K562 (cell line): ENCODE results near the gene IFNAR2. TPM values are rescaled to one million over a fixed set of nuclear protein-coding genes. Genes with fewer than 3 reads are reported as not detected.
A peak's percentile ranks its signal among the peaks of the same experiment; 100 is the strongest.

Source experiments
- CBX2 ChIP-seq: fragments of 200-600 bp; sonication (generic); IDR thresholded peaks from one replicate; pipeline ENCODE4 v1.6.1; 2012; ENCODE audit warnings: mild to moderate bottlenecking, low read length, inconsistent platforms; ENCODE audit not compliant: insufficient read depth, poor library complexity, severe bottlenecking
- CC2D1A ChIP-seq: fragments of 450-650 bp; IDR thresholded peaks from 2 replicates; pipeline ENCODE4 v1.6.1; 2017; ENCODE audit warnings: mild to moderate bottlenecking
- EGR1 ChIP-seq: fragments of 450-650 bp; conservative IDR thresholded peaks from 2 replicates; pipeline ENCODE4 v1.6.1; 2017; ENCODE audit warnings: mild to moderate bottlenecking
- FOXA3 ChIP-seq, 2 experiments: fragments of 450-650 bp in 1 of 2; sonication (generic) in 1 of 2; formaldehyde crosslinking; IDR thresholded peaks in 1 of 2; conservative IDR thresholded peaks in 1 of 2; 2 replicates each; pipeline versions ENCODE4 v1.4.0 to v1.8.0; 2020 to 2022; ENCODE audit warnings: mild to moderate bottlenecking in 2 of 2, missing genetic modification reagents in 1 of 2
- JUNB ChIP-seq: fragments of 450-650 bp; formaldehyde crosslinking; conservative IDR thresholded peaks from 2 replicates; pipeline ENCODE4 v1.4.0; 2020; ENCODE audit warnings: mild to moderate bottlenecking
- MAZ ChIP-seq, 2 experiments: fragments of 450-650 bp in 1 of 2; sonication (generic) in 1 of 2; formaldehyde crosslinking; IDR thresholded peaks in 1 of 2; conservative IDR thresholded peaks in 1 of 2; 2 replicates each; pipeline versions ENCODE4 v1.4.0 to v1.5.0; 2020; ENCODE audit warnings: mild to moderate bottlenecking in 1 of 2, missing genetic modification reagents in 1 of 2
- NONO ChIP-seq, 2 experiments: fragments of 200-400 bp in 1 of 2; fragments of 450-650 bp in 1 of 2; formaldehyde crosslinking in 1 of 2; IDR thresholded peaks; 2 replicates each; pipeline ENCODE4 v1.6.1; 2017; ENCODE audit warnings: low read depth in 2 of 2, mild to moderate bottlenecking in 2 of 2, moderate library complexity in 2 of 2, low read length in 1 of 2
- RBFOX2 ChIP-seq: fragments of 200-400 bp; formaldehyde crosslinking; IDR thresholded peaks from 2 replicates; pipeline ENCODE4 v1.6.1; 2017; ENCODE audit warnings: low read depth, mild to moderate bottlenecking, low read length, moderate library complexity
- SMARCB1 ChIP-seq: IDR thresholded peaks from 2 replicates; pipeline ENCODE4 v1.6.1; 2011; ENCODE audit warnings: improper control_type of control experiment, low read depth; ENCODE audit not compliant: insufficient read length
- SOX6 ChIP-seq: fragments of 450-650 bp; IDR thresholded peaks from 2 replicates; pipeline ENCODE4 v1.6.1; 2014; ENCODE audit warnings: mild to moderate bottlenecking
- ZNF133 ChIP-seq: fragments of 250-450 bp; sonication (Bioruptor Pico); IDR thresholded peaks from 2 replicates; pipeline ENCODE4 v1.4.0; 2020; ENCODE audit warnings: mild to moderate bottlenecking
- ZNF165 ChIP-seq: fragments of 250-450 bp; sonication (Bioruptor Pico); IDR thresholded peaks from 2 replicates; pipeline ENCODE4 v1.4.0; 2020; ENCODE audit warnings: borderline replicate concordance
- ZNF583 ChIP-seq: fragments of 250-450 bp; sonication (Bioruptor Pico); IDR thresholded peaks from 2 replicates; pipeline ENCODE4 v1.4.0; 2020
- ZNF780A ChIP-seq: fragments of 250-450 bp; sonication (Bioruptor Pico); IDR thresholded peaks from 2 replicates; pipeline ENCODE4 v1.5.0; 2021; ENCODE audit warnings: mild to moderate bottlenecking
- polyA plus RNA-seq, 8 experiments: library from polyadenylated mRNA; depleted of rRNA in 4 of 8; stranded (reverse) in 5 of 8; unstranded in 3 of 8; fragments of >200 nt; fragmentation: Nextera tagmentation in 2 of 8; fragmentation: Illumina TruSeq in 1 of 8; extraction: Ambion mirVana in 2 of 8; extraction: Trizol in 1 of 8; gene quantifications; 2 replicates each; pipeline versions ENCODE4 v1.2.1 to v1.2.3, GENCODE V29; 2011 to 2014; ENCODE audit warnings: inconsistent platforms in 1 of 8, missing spikeins in 1 of 8
- total RNA-seq, 7 experiments: library from RNA; depleted of rRNA in 6 of 7; stranded (reverse); fragments of >200 nt in 6 of 7; fragmentation: Illumina TruSeq in 2 of 7; extraction: Trizol in 2 of 7; gene quantifications; 2 replicates each; pipeline versions ENCODE4 v1.2.1 to v1.2.3, GENCODE V29; 2011 to 2021; ENCODE audit warnings: low replicate concordance in 1 of 7
- TF ChIP-seq, protein P1 (sequence below): fragments of 250-450 bp; sonication (Bioruptor Pico); IDR thresholded peaks from 2 replicates; pipeline ENCODE4 v1.4.0; 2020
- TF ChIP-seq, protein P2 (sequence below): sonication (generic); formaldehyde crosslinking; IDR thresholded peaks from 2 replicates; pipeline ENCODE4 v1.8.0; 2022; ENCODE audit warnings: missing genetic modification reagents, mild to moderate bottlenecking, borderline replicate concordance
- TF ChIP-seq, protein P3 (sequence below): fragments of 450-650 bp; IDR thresholded peaks from 2 replicates; pipeline ENCODE4 v1.6.1; 2017; ENCODE audit warnings: antibody characterized with exemption, mild to moderate bottlenecking

IFNAR2 gene
- total and polyA plus RNA-seq, 9 of the 15 experiments (the other 6 are each of a cell fraction or from before 2014, with no cell fraction given), result 1.7 to 48.3 (median 8.4) TPM

DNA sequence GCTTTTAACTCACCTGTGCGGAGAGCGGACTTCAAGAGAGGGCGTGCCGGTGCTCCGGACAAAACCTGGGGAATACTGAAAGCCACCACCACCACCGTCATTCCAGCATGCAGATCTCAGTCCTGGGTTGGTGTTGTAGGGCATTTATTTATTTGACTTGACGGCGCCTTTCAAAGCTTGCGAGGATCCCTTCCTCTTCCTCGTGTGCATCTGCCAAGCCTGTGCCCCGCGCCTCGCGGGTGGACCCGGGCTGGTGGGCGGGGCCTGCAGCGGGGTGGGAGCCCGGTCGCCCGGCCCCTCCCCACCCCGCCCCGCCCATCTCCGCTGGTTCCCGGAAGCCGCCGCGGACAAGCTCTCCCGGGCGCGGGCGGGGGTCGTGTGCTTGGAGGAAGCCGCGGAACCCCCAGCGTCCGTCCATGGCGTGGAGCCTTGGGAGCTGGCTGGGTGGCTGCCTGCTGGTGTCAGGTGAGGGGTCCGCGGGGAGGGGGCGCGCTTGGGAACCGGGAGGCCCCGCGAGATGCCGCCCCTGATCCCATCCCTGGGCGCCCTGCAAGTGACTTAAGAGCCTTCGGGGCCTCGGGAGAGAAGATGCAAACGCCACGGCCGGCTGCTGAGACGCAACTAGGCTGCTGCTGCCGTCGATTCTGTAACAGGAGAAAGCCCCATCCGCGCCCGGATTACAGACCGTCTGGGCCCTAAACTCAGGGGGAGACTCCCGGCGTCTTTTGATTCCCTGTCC, 36.5 kb downstream of the IFNAR2 start, which contains the start of gene IL10RB (continued):
- TF ChIP-seq, protein P1, sequence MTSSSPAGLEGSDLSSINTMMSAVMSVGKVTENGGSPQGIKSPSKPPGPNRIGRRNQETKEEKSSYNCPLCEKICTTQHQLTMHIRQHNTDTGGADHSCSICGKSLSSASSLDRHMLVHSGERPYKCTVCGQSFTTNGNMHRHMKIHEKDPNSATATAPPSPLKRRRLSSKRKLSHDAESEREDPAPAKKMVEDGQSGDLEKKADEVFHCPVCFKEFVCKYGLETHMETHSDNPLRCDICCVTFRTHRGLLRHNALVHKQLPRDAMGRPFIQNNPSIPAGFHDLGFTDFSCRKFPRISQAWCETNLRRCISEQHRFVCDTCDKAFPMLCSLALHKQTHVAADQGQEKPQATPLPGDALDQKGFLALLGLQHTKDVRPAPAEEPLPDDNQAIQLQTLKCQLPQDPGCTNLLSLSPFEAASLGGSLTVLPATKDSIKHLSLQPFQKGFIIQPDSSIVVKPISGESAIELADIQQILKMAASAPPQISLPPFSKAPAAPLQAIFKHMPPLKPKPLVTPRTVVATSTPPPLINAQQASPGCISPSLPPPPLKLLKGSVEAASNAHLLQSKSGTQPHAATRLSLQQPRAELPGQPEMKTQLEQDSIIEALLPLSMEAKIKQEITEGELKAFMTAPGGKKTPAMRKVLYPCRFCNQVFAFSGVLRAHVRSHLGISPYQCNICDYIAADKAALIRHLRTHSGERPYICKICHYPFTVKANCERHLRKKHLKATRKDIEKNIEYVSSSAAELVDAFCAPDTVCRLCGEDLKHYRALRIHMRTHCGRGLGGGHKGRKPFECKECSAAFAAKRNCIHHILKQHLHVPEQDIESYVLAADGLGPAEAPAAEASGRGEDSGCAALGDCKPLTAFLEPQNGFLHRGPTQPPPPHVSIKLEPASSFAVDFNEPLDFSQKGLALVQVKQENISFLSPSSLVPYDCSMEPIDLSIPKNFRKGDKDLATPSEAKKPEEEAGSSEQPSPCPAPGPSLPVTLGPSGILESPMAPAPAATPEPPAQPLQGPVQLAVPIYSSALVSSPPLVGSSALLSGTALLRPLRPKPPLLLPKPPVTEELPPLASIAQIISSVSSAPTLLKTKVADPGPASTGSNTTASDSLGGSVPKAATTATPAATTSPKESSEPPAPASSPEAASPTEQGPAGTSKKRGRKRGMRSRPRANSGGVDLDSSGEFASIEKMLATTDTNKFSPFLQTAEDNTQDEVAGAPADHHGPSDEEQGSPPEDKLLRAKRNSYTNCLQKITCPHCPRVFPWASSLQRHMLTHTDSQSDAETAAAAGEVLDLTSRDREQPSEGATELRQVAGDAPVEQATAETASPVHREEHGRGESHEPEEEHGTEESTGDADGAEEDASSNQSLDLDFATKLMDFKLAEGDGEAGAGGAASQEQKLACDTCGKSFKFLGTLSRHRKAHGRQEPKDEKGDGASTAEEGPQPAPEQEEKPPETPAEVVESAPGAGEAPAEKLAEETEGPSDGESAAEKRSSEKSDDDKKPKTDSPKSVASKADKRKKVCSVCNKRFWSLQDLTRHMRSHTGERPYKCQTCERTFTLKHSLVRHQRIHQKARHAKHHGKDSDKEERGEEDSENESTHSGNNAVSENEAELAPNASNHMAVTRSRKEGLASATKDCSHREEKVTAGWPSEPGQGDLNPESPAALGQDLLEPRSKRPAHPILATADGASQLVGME (CRISPR knock-in tag), result 0 out of 2 replicates have a peak, but pooled peaks have one; percentile 39
- TF ChIP-seq ZNF583 (CRISPR knock-in tag) (no peak), ZNF780A (no peak), ZNF133 (CRISPR knock-in tag) (no peak), EGR1 (no peak), JUNB (CRISPR knock-in tag) (no peak), NONO (IDR thresholded peaks at IDR 0.05; ENCODE audit: low read depth in 2 of 2, low read length in 1 of 2) (0 out of 4 replicates have a peak, but pooled peaks of 1 of the 2 experiments have one; percentile 44), FOXA3 (CRISPR knock-in tag; conservative IDR thresholded peaks at IDR 0.05 in 1 of 2, IDR thresholded peaks at IDR 0.05 in 1 of 2) (no peak), CC2D1A (no peak), ZNF165 (CRISPR knock-in tag) (no peak), SOX6 (no peak), CBX2 (no peak), MAZ (CRISPR knock-in tag; conservative IDR thresholded peaks at IDR 0.05 in 1 of 2, IDR thresholded peaks at IDR 0.05 in 1 of 2) (peak; percentile 86 to 96), SMARCB1 (no peak), RBFOX2 (peak; percentile 82)
- TF ChIP-seq, protein P2, sequence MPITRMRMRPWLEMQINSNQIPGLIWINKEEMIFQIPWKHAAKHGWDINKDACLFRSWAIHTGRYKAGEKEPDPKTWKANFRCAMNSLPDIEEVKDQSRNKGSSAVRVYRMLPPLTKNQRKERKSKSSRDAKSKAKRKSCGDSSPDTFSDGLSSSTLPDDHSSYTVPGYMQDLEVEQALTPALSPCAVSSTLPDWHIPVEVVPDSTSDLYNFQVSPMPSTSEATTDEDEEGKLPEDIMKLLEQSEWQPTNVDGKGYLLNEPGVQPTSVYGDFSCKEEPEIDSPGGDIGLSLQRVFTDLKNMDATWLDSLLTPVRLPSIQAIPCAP (CRISPR knock-in tag), result no peak
- TF ChIP-seq, protein P3, sequence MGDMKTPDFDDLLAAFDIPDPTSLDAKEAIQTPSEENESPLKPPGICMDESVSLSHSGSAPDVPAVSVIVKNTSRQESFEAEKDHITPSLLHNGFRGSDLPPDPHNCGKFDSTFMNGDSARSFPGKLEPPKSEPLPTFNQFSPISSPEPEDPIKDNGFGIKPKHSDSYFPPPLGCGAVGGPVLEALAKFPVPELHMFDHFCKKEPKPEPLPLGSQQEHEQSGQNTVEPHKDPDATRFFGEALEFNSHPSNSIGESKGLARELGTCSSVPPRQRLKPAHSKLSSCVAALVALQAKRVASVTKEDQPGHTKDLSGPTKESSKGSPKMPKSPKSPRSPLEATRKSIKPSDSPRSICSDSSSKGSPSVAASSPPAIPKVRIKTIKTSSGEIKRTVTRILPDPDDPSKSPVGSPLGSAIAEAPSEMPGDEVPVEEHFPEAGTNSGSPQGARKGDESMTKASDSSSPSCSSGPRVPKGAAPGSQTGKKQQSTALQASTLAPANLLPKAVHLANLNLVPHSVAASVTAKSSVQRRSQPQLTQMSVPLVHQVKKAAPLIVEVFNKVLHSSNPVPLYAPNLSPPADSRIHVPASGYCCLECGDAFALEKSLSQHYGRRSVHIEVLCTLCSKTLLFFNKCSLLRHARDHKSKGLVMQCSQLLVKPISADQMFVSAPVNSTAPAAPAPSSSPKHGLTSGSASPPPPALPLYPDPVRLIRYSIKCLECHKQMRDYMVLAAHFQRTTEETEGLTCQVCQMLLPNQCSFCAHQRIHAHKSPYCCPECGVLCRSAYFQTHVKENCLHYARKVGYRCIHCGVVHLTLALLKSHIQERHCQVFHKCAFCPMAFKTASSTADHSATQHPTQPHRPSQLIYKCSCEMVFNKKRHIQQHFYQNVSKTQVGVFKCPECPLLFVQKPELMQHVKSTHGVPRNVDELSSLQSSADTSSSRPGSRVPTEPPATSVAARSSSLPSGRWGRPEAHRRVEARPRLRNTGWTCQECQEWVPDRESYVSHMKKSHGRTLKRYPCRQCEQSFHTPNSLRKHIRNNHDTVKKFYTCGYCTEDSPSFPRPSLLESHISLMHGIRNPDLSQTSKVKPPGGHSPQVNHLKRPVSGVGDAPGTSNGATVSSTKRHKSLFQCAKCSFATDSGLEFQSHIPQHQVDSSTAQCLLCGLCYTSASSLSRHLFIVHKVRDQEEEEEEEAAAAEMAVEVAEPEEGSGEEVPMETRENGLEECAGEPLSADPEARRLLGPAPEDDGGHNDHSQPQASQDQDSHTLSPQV, result no peak
